Measurements from ENCODE around the gene ADAM17. TPM values are rescaled to one million over a fixed set of nuclear protein-coding genes. Genes with fewer than 3 reads are reported as not detected.
A peak's percentile ranks its signal among the peaks of the same experiment; 100 is the strongest.
"Not testable (repeated sequence)": the region's sequence is repeated elsewhere in the genome, so short reads cannot be mapped to it uniquely, and the experiment has no call there.

Gene ADAM17
- total RNA-seq, 3 donors from 2014 or later, result 19.6 to 42.0 (median 21.6) TPM

- ATAC-seq, result no peak
- Mint-ChIP-seq H3K27me3 (ENCODE audit: low read depth) (no peaks in the 10 kb centered on the region), H3K4me3 (no peak overlapping the region), H3K36me3 (ENCODE audit: insufficient read depth) (peaks cover 51% of the 10 kb centered on the region), H3K4me1 (ENCODE audit: low read depth) (peaks cover 2% of the 10 kb centered on the region), H3K9me3 (no peaks in the 10 kb centered on the region)
- no peak for DNase-seq
Observed at GRCh38 chr2:9524291-9524690, 31.3 kb downstream of the ADAM17 start.

- no peak for DNase-seq
- peaks cover 3% of the 10 kb centered on the region for H3K9me3 Mint-ChIP-seq
- no peak for ATAC-seq
- no peak overlapping the region for H3K4me3 Mint-ChIP-seq
- H3K36me3 Mint-ChIP-seq (ENCODE audit: insufficient read depth), result peaks cover 47% of the 10 kb centered on the region
- no peaks in the 10 kb centered on the region for H3K4me1 Mint-ChIP-seq (ENCODE audit: low read depth)
- H3K27me3 Mint-ChIP-seq (ENCODE audit: low read depth), result no peaks in the 10 kb centered on the region
Observed at GRCh38 chr2:9519250-9519649, 36.4 kb downstream of the ADAM17 start.

- no peaks in the 10 kb centered on the region for H3K4me1 Mint-ChIP-seq (ENCODE audit: low read depth)
- H3K4me3 Mint-ChIP-seq, result no peak overlapping the region
- H3K9me3 Mint-ChIP-seq, result peaks cover 3% of the 10 kb centered on the region
- ATAC-seq (no peak), DNase-seq (no peak)
- H3K27me3 Mint-ChIP-seq (ENCODE audit: low read depth), result no peaks in the 10 kb centered on the region
- peaks cover 49% of the 10 kb centered on the region for H3K36me3 Mint-ChIP-seq (ENCODE audit: insufficient read depth)
Observed at GRCh38 chr2:9518780-9519179, 36.9 kb downstream of the ADAM17 start.

- Mint-ChIP-seq H3K27me3 (ENCODE audit: low read depth) (no peaks in the 10 kb centered on the region), H3K9me3 (peaks cover 3% of the 10 kb centered on the region), H3K36me3 (ENCODE audit: insufficient read depth) (peaks cover 49% of the 10 kb centered on the region), H3K4me1 (ENCODE audit: low read depth) (no peaks in the 10 kb centered on the region), H3K4me3 (no peak overlapping the region)
- no peak for DNase-seq
- ATAC-seq, result no peak
Observed at GRCh38 chr2:9518163-9518562, 37.5 kb downstream of the ADAM17 start.

GRCh38 chr2:9517118-9517782, 38.4 kb downstream of the ADAM17 start:
- Mint-ChIP-seq H3K4me1 (ENCODE audit: low read depth) (no peaks in the 10 kb centered on the region), H3K4me3 (no peak overlapping the region), H3K9me3 (peaks cover 3% of the 10 kb centered on the region), H3K27me3 (ENCODE audit: low read depth) (no peaks in the 10 kb centered on the region), H3K36me3 (ENCODE audit: insufficient read depth) (peaks cover 51% of the 10 kb centered on the region)
- no peak for ATAC-seq
- DNase-seq, result no peak

- H3K4me3 Mint-ChIP-seq, DNase-seq: not testable (repeated sequence)
Observed at GRCh38 chr2:9513946-9514345, 41.7 kb downstream of the ADAM17 start.

GRCh38 chr2:9508931-9509330, 46.7 kb downstream of the ADAM17 start:
- no peak overlapping the region for H3K4me3 Mint-ChIP-seq
- ATAC-seq (no peak), DNase-seq (no peak)
- H3K4me1 Mint-ChIP-seq (ENCODE audit: low read depth), result peaks cover 3% of the 10 kb centered on the region
- no peaks in the 10 kb centered on the region for H3K9me3 Mint-ChIP-seq
- no peaks in the 10 kb centered on the region for H3K27me3 Mint-ChIP-seq (ENCODE audit: low read depth)
- H3K36me3 Mint-ChIP-seq (ENCODE audit: insufficient read depth), result peaks cover 34% of the 10 kb centered on the region

More at GRCh38 chr2:9513946-9514345, 41.7 kb downstream of the ADAM17 start:
- ATAC-seq; H3K27me3 Mint-ChIP-seq (ENCODE audit: low read depth); H3K9me3 Mint-ChIP-seq; H3K4me1 Mint-ChIP-seq (ENCODE audit: low read depth): not testable (repeated sequence)
- H3K36me3 Mint-ChIP-seq (ENCODE audit: insufficient read depth), result peaks cover 38% of the 10 kb centered on the region

GRCh38 chr2:9498210-9498609, 57.4 kb downstream of the ADAM17 start:
- no peaks in the 10 kb centered on the region for H3K9me3 Mint-ChIP-seq
- peaks cover 52% of the 10 kb centered on the region for H3K36me3 Mint-ChIP-seq (ENCODE audit: insufficient read depth)
- H3K27me3 Mint-ChIP-seq (ENCODE audit: low read depth), result no peaks in the 10 kb centered on the region
- DNase-seq (no peak), ATAC-seq (no peak)
- H3K4me3 Mint-ChIP-seq, result no peak overlapping the region
- H3K4me1 Mint-ChIP-seq (ENCODE audit: low read depth), result peaks cover 21% of the 10 kb centered on the region

- ATAC-seq (peak in 1 of 2 donors; percentile 18), DNase-seq (no peak)
- H3K9me3 Mint-ChIP-seq, result no peaks in the 10 kb centered on the region
- no peak overlapping the region for H3K4me3 Mint-ChIP-seq
- peaks cover 25% of the 10 kb centered on the region for H3K4me1 Mint-ChIP-seq (ENCODE audit: low read depth)
- peaks cover 53% of the 10 kb centered on the region for H3K36me3 Mint-ChIP-seq (ENCODE audit: insufficient read depth)
- H3K27me3 Mint-ChIP-seq (ENCODE audit: low read depth), result no peaks in the 10 kb centered on the region
Observed at GRCh38 chr2:9497017-9497416, 58.6 kb downstream of the ADAM17 start.

- Mint-ChIP-seq H3K9me3 (no peaks in the 10 kb centered on the region), H3K36me3 (ENCODE audit: insufficient read depth) (peaks cover 46% of the 10 kb centered on the region), H3K4me3 (no peak overlapping the region), H3K4me1 (ENCODE audit: low read depth) (peaks cover 31% of the 10 kb centered on the region), H3K27me3 (ENCODE audit: low read depth) (no peaks in the 10 kb centered on the region)
- ATAC-seq (peak; percentile 53 to 56), DNase-seq (no peak)
Observed at GRCh38 chr2:9494081-9494480, 61.5 kb downstream of the ADAM17 start.

GRCh38 chr2:9493478-9493877, 62.2 kb downstream of the ADAM17 start:
- no peak overlapping the region for H3K4me3 Mint-ChIP-seq
- peaks cover 46% of the 10 kb centered on the region for H3K36me3 Mint-ChIP-seq (ENCODE audit: insufficient read depth)
- DNase-seq, result no peak

GRCh38 chr2:9492927-9493326, 62.7 kb downstream of the ADAM17 start:
- Mint-ChIP-seq H3K9me3 (no peaks in the 10 kb centered on the region), H3K4me3 (no peak overlapping the region), H3K36me3 (ENCODE audit: insufficient read depth) (peaks cover 47% of the 10 kb centered on the region), H3K27me3 (ENCODE audit: low read depth) (no peaks in the 10 kb centered on the region), H3K4me1 (ENCODE audit: low read depth) (peaks cover 42% of the 10 kb centered on the region)
- no peak for DNase-seq
- ATAC-seq, result no peak

More at GRCh38 chr2:9493478-9493877, 62.2 kb downstream of the ADAM17 start:
- Mint-ChIP-seq H3K9me3 (no peaks in the 10 kb centered on the region), H3K4me1 (ENCODE audit: low read depth) (peaks cover 37% of the 10 kb centered on the region), H3K27me3 (ENCODE audit: low read depth) (no peaks in the 10 kb centered on the region)
- peak; percentile 54 to 65 for ATAC-seq

- H3K36me3 Mint-ChIP-seq (ENCODE audit: insufficient read depth), result peaks cover 42% of the 10 kb centered on the region
- H3K4me1 Mint-ChIP-seq (ENCODE audit: low read depth), result peaks cover 37% of the 10 kb centered on the region
- no peak for DNase-seq
- no peaks in the 10 kb centered on the region for H3K9me3 Mint-ChIP-seq
- no peak for ATAC-seq
- H3K27me3 Mint-ChIP-seq (ENCODE audit: low read depth), result no peaks in the 10 kb centered on the region
- no peak overlapping the region for H3K4me3 Mint-ChIP-seq
Observed at GRCh38 chr2:9490789-9491188, 64.8 kb downstream of the ADAM17 start.

- DNase-seq (no peak), ATAC-seq (peak; percentile 73 to 76)
- Mint-ChIP-seq H3K4me1 (ENCODE audit: low read depth) (peaks cover 30% of the 10 kb centered on the region), H3K4me3 (no peak overlapping the region), H3K9me3 (no peaks in the 10 kb centered on the region), H3K36me3 (ENCODE audit: insufficient read depth) (peaks cover 45% of the 10 kb centered on the region), H3K27me3 (ENCODE audit: low read depth) (no peaks in the 10 kb centered on the region)
Observed at GRCh38 chr2:9488583-9489547, 66.8 kb downstream of the ADAM17 start.

Data from activated T-cell treated with anti-CD3 and anti-CD28 coated beads, Interleukin-2, amount 50 U/mL, for 4 hours (primary cell).